Fibroblast of skin of left biceps (primary cell): Measurements from ENCODE around the gene RASGRP3.
"Not testable (repeated sequence)": the region's sequence is repeated elsewhere in the genome, so short reads cannot be mapped to it uniquely, and the experiment has no call there.

Experiments used
- DNase-seq, 2 experiments: peaks; one replicate each; pipeline ENCODE4 v3.0.0-alpha.2; 2013; ENCODE audit warnings: low read depth in 2 of 2

RASGRP3 gene

DNA sequence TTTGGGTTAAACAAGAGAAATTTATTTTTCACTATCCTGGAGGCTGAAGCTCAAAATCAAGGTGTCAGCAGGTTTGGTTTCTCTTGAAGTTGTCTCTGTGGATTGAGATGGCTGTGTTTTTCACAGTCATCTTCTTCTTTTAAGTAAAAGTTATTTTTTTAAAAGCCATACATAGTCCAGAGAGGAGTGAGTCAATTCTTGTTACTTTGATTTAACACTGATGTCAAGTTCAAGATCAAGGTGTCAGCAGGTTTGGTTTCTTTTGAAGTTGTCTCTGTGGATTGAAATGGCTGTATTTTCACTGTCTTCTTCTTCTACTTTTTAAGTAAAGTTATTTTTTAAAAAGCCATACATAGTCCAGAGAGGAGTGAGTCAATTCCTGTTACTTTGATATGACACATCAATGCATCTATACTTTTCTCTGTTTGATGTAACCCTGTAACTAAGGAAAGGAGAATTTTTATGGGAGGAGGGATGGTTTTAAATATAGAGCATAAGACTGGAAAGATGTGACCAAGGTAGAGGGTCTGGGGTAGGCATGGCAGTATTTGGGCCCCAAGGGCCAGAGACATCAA, 22.5 kb upstream of the RASGRP3 start:
- no peak for DNase-seq

- DNase-seq: no peak
Observed at GRCh38 chr2:33457556-33458247, 18.7 kb upstream of the RASGRP3 start.

DNA sequence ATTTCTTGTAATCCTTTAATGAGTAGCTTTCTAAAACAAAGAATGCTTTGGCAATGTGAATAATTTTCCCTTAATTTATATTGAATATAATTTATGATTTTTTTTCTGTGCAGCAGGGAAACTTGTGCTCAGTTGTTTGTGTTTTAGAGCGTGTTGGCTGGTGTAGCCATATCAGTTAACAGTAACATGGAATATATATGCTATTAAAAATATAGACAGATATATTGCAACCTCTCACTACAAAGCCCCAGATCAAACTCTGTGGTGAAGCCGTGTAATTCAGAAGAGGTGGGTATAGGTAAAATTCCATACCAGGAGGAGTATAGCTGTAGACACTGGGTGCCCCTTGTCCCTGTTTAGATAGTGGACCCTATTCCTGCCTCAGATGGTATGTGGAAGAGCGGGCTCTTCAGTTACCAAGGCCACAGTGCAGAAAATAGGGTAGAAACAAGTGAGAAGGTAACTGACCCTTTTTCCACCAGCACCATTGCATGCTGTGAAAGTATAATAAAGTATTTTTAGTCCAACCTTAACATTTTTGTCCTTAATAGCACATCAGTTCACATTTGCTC, 18.1 kb upstream of the RASGRP3 start:
- no peak for DNase-seq

DNA sequence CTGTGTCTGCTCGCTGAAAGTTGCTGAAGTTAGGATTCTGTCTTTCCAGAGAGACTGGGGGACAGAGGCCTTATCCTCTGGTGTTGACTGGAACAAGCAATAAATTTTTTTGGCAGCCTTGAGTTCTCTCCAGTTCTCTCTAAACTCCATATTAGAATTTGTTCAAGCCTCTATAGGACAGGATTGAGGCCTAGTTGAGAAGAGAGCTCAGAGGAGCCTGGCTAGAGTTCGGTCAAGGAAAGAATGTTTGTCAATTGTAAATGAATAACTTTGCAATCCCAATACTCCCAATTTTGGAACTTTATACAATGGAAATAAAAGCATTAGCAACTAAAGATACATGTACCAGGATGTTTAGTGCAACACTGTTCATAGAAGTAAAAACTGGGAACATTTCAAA, 16.7 kb upstream of the RASGRP3 start:
- no peak for DNase-seq

GRCh38 chr2:33462512-33462911, 13.9 kb upstream of the RASGRP3 start:
- DNase-seq: not testable (repeated sequence)

DNA sequence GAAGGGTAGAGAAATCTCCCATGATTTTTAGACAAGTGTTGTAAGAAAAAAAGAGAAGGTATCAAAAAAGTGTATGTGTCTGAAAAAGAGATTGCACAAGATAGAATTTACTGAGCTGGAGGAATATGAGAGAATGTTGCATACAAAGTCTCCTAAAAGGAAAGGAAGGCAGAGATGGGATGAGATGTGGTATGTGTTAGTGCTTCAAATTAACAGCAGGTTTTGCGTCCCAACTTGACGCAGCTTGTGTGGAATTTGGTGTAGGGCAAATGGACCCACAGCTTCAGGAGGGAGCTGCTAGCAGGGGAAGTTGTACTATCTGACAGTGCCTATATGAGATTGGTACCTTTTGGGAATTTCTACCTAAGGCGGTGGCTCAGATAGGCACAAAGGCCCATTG, 9.0 kb upstream of the RASGRP3 start:
- peak in 1 of 2 experiments; percentile 15 for DNase-seq

DNA sequence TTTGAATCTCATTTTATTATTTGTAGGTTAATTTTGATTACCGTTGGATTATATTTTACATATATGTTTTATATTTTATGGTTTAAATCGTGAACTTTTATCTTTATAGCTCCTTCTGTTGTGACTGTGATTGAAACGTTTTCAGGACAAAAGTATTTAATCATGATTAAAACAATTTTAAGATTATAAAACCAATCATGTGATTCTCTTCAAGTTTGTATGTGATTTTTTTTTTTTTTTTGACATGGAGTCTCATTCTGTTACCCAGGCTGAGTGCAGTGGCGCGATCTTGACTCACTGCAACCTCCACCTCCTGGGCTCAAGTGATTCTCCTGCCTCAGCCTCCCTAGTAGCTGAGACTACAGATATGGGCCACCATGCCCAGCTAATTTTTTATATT, 7.2 kb upstream of the RASGRP3 start:
- DNase-seq: no peak

DNA sequence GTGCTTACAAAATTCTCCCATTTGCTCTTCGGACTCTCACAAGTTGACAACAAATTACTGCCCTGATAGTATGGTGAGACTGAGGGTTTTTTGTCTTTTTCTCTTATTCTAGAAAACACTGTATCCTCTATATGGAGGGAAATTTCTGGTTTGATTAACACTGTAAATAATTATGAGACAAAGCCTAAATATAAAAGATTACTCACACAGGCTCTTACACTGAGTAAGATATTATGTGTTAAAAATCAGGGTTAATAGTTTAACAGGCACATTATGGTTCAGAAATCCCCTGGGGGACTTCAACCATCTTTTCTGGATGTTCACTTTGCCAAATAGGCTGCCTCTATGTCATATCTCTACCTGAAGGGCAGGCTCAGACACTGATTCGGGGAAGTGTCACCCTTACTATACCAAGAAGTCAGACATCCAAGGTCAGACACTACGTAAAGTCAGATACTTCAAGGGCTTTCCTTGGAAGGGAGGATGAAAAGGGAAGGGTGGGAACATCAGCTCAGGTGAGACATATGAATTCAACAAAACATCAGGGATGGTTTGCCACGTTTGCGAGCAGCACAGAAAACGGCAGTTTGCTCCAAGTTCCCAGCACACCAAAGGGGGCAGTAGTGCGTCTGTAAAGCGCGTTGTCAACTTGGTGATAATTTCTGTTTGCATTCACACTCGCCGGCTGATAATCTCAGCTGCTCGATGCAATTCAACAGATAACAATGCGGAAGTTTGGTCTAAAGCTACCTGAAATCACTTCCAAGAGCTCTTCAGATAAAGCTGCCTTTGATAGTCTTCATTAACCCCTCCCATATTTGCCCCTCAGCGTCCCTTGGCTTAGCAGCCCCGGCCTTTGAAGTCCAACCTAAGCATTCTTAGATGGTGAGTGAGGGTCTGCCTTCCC, 972 bp upstream of the RASGRP3 start:
- peak in 1 of 2 experiments; percentile 46 for DNase-seq

GRCh38 chr2:33476793-33477190, 343 bp downstream of the RASGRP3 start:
- no peak for DNase-seq

DNA sequence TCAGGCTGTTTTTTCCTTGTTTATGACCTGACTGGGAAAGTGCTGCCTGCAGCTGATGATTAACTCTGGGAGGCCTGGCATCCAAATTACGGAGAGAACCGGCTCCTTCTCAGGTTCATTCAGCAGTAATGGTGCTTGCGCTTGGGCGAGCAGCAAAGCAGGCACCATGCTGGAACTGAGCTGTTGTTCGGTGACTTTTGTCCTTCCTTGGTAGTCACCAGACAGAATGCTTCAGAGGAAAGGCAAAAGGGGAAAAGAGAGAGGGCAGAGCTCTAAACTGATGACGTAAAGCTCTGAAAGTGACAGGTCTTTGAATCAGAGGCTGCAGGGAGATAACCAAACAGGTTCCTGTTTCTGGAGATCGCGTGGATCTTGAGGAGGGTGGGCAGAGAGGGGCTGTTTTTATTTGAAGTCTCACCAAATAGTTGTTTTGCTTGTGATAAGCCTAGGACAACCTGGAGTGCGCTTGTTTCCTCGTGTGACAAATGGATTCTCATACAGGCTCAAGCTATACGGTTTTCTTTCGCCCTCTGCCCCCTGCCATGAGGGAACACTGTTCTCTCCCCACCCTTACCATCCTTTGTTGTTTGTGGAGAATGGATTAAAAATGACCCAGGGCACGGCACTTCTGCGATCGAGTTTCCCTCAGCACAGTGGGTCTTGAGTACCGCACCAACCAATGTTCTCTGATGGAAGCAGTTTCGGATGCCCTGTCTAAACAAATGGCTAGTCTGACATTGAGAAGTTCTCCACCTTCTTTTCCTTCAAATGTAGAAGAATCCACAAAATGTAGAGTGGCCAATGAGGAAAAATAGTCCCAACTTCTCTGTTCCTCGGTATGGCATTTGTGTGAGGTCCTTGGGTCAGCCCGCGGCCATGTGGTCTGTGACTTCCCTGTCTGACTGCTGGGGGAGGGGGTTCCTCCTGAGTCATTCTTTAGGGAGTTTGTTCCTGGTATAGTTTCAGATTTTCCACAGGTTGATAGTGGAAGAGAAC, 1.3 kb downstream of the RASGRP3 start:
- no peak for DNase-seq

DNA sequence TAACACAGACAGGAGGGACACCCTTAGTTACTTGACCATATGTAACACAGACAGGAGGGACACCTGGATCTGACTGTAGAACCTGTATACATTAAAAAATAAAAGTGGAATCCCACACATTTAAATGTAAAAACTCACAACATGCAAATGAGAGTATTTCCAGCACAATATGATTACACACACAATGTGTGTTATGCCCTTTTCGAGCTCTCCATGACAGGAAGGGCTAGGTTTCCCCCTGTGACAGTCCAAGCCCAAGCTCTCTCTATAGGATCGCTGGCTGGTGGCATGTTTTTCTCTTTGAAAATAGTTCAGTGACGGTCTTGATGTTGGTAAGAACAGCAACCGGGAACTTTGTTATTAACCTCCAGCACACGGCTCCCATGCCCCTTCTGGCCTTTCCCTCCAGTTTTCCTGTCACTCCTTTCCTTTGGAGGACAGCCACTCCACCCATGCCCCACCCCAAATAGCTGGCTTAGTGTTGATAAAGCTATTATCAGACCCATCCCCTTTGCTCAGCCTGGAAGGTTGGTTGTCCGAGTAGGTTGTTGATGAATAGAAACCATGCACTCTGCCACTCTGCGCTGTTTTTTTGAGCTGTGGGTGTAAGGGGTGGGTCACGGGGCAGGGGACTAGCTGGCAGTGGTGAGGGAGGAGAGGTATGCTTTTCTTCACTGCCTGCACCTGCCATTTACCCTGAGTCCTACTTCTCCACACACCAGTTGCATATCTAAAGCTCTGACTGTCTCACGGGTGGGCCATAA, 2.7 kb downstream of the RASGRP3 start:
- DNase-seq: no peak

DNA sequence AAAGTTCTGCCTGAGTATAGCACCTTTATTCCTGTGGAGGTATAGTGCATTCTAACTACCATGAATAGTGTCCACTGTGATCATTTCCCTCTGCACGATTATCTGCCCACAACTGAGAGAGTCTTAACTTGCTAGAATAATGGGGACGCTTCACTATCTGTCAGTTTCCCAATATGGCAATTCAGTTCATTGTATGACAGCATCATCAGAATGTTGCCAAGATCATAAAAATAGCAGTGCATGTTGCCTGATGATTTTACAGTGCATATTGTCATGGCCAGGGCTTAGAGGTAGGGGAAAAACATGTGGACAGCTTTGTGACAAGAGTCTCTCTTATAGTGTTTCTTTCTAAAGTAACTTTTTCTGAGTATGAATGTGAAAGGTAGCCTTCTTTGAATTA, 6.1 kb downstream of the RASGRP3 start:
- no peak for DNase-seq

DNA sequence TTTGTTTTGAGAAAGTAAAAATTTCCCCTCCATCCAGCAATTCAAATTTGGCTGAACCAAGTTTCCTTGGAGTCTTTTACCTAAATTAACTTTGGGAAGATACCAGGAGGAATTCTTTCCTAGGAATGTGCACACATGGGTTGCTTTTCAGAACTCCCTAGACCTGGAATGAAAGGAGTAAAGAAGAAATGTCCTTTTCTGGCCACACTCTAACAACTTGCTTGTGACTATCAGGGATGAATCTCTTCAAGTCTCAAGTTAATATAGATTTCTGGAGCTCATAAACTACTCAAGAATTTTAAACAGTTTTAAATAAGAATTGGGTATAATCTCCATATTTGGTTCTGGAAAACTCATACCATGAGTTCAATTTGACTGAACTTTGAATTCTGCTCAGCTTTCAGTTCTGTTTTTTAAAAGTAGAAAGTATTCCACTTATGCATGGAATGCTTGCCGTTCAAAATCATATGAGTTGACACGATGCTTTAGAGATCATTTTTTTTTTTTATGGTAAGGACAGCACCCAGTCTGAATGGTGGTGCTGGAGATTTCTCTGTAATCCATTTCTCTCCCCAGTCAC, 7.7 kb downstream of the RASGRP3 start:
- peak in 1 of 2 experiments; percentile 12 for DNase-seq

GRCh38 chr2:33485051-33485450, 8.6 kb downstream of the RASGRP3 start:
- no peak for DNase-seq

GRCh38 chr2:33486544-33486943, 10.1 kb downstream of the RASGRP3 start:
- no peak for DNase-seq

GRCh38 chr2:33488178-33488690, 11.8 kb downstream of the RASGRP3 start:
- DNase-seq: no peak

GRCh38 chr2:33488715-33489540, 12.5 kb downstream of the RASGRP3 start:
- no peak for DNase-seq

GRCh38 chr2:33489835-33490431, 13.5 kb downstream of the RASGRP3 start:
- DNase-seq: no peak
